H1 (cell line): ENCODE results near the gene PLEKHG2. TPM values are rescaled to one million over a fixed set of nuclear protein-coding genes. Genes with fewer than 3 reads are reported as not detected.

Source experiments
- CBX8 ChIP-seq: fragments of 300-800, 300-1000 bp; sonication (generic); IDR thresholded peaks from 2 replicates; pipeline ENCODE4 v1.7.1; 2016; ENCODE audit warnings: low read depth, low read length, borderline replicate concordance
- CEBPB ChIP-seq: IDR thresholded peaks from 2 replicates; pipeline ENCODE4 v1.6.1; 2012; ENCODE audit warnings: low read depth, low read length
- EP300 ChIP-seq, 2 experiments: IDR thresholded peaks; 1 replicate in 1 of 2; 2 replicates in 1 of 2; pipeline ENCODE4 v1.6.1; 2011 to 2012; ENCODE audit warnings: low read depth in 2 of 2, low read length in 2 of 2, mild to moderate bottlenecking in 2 of 2, borderline replicate concordance in 1 of 2, inconsistent platforms in 1 of 2, moderate library complexity in 1 of 2
- EZH2 ChIP-seq: fragments of 200-600 bp; sonication (generic); IDR thresholded peaks from 2 replicates; pipeline ENCODE4 v1.7.1; 2012; ENCODE audit warnings: low read depth, mild to moderate bottlenecking, moderate library complexity, low read length, inconsistent platforms; ENCODE audit not compliant: severe bottlenecking
- MAFK ChIP-seq: IDR thresholded peaks from 2 replicates; pipeline ENCODE4 v1.6.1; 2012; ENCODE audit warnings: low read depth, mild to moderate bottlenecking, improper control_type of control experiment, low read length
- NANOG ChIP-seq: IDR thresholded peaks from 2 replicates; pipeline ENCODE4 v1.6.1; 2011; ENCODE audit warnings: low read length, low read depth, mild to moderate bottlenecking, inconsistent platforms; ENCODE audit not compliant: insufficient read depth, poor library complexity, severe bottlenecking
- POLR2AphosphoS5 ChIP-seq: IDR thresholded peaks from 2 replicates; pipeline ENCODE4 v1.6.1; 2011; ENCODE audit warnings: low read depth, low read length
- RAD21 ChIP-seq, 2 experiments: IDR thresholded peaks in 1 of 2; conservative IDR thresholded peaks in 1 of 2; 2 replicates each; pipeline ENCODE4 v1.6.1; 2011; ENCODE audit warnings: low read depth in 2 of 2, low read length in 2 of 2, improper control_type of control experiment in 1 of 2, inconsistent platforms in 1 of 2, mild to moderate bottlenecking in 1 of 2, moderate library complexity in 1 of 2
- RNF2 ChIP-seq: fragments of 200-900, 300-1000 bp; sonication (generic); IDR thresholded peaks from 2 replicates; pipeline ENCODE4 v1.7.1; 2016; ENCODE audit warnings: borderline replicate concordance, low read depth, mild to moderate bottlenecking, antibody characterized with exemption, low read length; ENCODE audit not compliant: poor library complexity, severe bottlenecking; ENCODE audit errors: missing control alignments
- SUZ12 ChIP-seq: fragments of 200-600 bp; sonication (generic); IDR thresholded peaks from 2 replicates; pipeline ENCODE4 v1.6.1; 2012; ENCODE audit warnings: mild to moderate bottlenecking, inconsistent platforms, low read length, moderate library complexity, mixed read lengths
- polyA plus RNA-seq, 7 experiments: library from polyadenylated mRNA; depleted of rRNA in 3 of 7; stranded (reverse) in 5 of 7; unstranded in 2 of 7; fragments of >200 nt in 5 of 7; fragments of 200-250 nt in 2 of 7; gene quantifications; 1 replicate in 5 of 7; 2 replicates in 1 of 7; 4 replicates in 1 of 7; pipeline versions ENCODE4 v1.2.1 to v1.2.3, GENCODE V29; 2011 to 2013; ENCODE audit warnings: missing spikeins in 2 of 7, mixed read lengths in 2 of 7
- total RNA-seq: library from RNA; stranded (reverse); fragmentation: NEBNext Ultra II Directional; extraction: Animal tissue kit (Norgen Biotek cat#: 25700); gene quantifications from 2 replicates; pipeline ENCODE4 v1.2.1, GENCODE V29; 2021

The PLEKHG2 gene
- total and polyA plus RNA-seq, 2 of the 8 experiments (the other 6 are each of a cell fraction or from before 2014, with no cell fraction given), result 16.9 to 65.7 TPM

GRCh38 chr19:39413272-39413910, 922 bp downstream of the PLEKHG2 start (continued):
- TF ChIP-seq RNF2 (no peak), NANOG (no peak), SUZ12 (no peak), CEBPB (no peak), MAFK (no peak), CBX8 (no peak), POLR2AphosphoS5 (peak; percentile 56; the same call in 1 of the 2 replicates), EZH2 (no peak), EP300 (IDR thresholded peaks at IDR 0.05; ENCODE audit: borderline replicate concordance in 1 of 2, low read depth in 2 of 2, low read length in 2 of 2) (peak in 1 of 2 experiments; percentile 65; a peak in 1 of 3 replicates), RAD21 (IDR thresholded peaks at IDR 0.05 in 1 of 2, conservative IDR thresholded peaks at IDR 0.05 in 1 of 2; ENCODE audit: low read depth in 2 of 2, low read length in 2 of 2) (no peak)
